Thoracic aorta (tissue), 2 donors: ENCODE results near the gene SSX2IP. TPM values are rescaled to one million over a fixed set of nuclear protein-coding genes. Genes with fewer than 3 reads are reported as not detected.
A peak's percentile ranks its signal among the peaks of the same experiment; 100 is the strongest.
"Not testable (repeated sequence)": the region's sequence is repeated elsewhere in the genome, so short reads cannot be mapped to it uniquely, and the experiment has no call there.

Experiments
- ATAC-seq: fragments of 150-250 bp; one replicate; pipeline ENCODE4 v1.8.0; 2017; ENCODE audit warnings: low read depth; ENCODE audit not compliant: insufficient number of reproducible peaks, low FRiP score
- DNase-seq: peaks from one replicate; pipeline ENCODE4 v3.0.0-alpha.2; 2020; ENCODE audit warnings: low spot score
- H3K27ac ChIP-seq, 2 donors: fragments of 200-600 bp; sonication (generic); 1 replicate in 1 of 2; 2 replicates in 1 of 2; pipeline ENCODE4 v1.5.1; 2016; ENCODE audit warnings: mild to moderate bottlenecking in 2 of 2, moderate library complexity in 2 of 2
- H3K27me3 ChIP-seq: fragments of 200-600 bp; sonication (generic); replicated peaks from 2 replicates; pipeline ENCODE4 v1.6.0; 2016; ENCODE audit warnings: mild to moderate bottlenecking; ENCODE audit not compliant: insufficient read depth
- H3K36me3 ChIP-seq: fragments of 200-600 bp; sonication (generic); one replicate; pipeline ENCODE4 v1.5.1; 2016
- H3K4me1 ChIP-seq, 2 donors: fragments of 200-600 bp; sonication (generic); 1 replicate in 1 of 2; 2 replicates in 1 of 2; pipeline versions ENCODE4 v1.5.1 to v1.6.0; 2016; ENCODE audit warnings: low read depth in 2 of 2, mild to moderate bottlenecking in 1 of 2; ENCODE audit not compliant: control insufficient read depth in 1 of 2
- H3K4me3 ChIP-seq: fragments of 200-600 bp; sonication (generic); 2 replicates; pipeline ENCODE4 v1.5.1; 2016; ENCODE audit warnings: mild to moderate bottlenecking
- H3K9me3 ChIP-seq: fragments of 200-600 bp; sonication (generic); 2 replicates; pipeline ENCODE4 v1.5.1; 2016
- total RNA-seq, 2 donors: library from RNA; depleted of rRNA; stranded (reverse); fragments of >200 nt; gene quantifications; one replicate each; pipeline versions ENCODE4 v1.1.0 to v1.2.3, GENCODE V29; 2016
- TF ChIP-seq, protein P1 (sequence below): fragments of 200-600 bp; sonication (generic); IDR thresholded peaks from one replicate; pipeline ENCODE4 v1.5.1; 2019; ENCODE audit warnings: antibody characterized with exemption

SSX2IP gene
- total RNA-seq, 2 donors from 2014 or later, result 6.1 to 12.3 TPM

DNA sequence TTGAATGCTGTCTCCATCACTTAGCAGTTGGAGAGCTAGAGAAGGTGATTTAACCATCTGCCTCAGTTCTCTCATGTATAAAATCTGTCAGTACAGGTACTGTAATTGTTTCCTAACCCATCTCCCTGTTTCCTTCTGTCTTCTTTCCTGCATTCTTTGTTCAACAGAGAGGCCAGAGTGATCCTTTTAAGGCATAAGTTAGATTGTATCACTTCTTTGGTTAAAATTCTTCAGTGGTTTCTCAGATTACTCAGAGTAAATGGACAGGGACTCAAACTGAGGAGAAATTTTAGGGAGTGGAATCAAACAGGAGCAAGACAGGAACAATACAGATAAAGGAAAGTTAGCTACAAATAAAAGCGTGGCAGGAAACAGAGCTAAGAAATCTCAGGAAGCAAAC lies 45.2 kb upstream of the SSX2IP start:
- DNase-seq (no peak), ATAC-seq (no peak)
- no peak overlapping the region for H3K27ac ChIP-seq
- H3K27me3 ChIP-seq, result no peaks in the 10 kb centered on the region
- no peak overlapping the region for H3K4me3 ChIP-seq
- H3K9me3 ChIP-seq, result no peaks in the 10 kb centered on the region
- no peaks in the 10 kb centered on the region for H3K36me3 ChIP-seq
- H3K4me1 ChIP-seq, result no peaks in the 10 kb centered on the region
- TF ChIP-seq, protein P1, sequence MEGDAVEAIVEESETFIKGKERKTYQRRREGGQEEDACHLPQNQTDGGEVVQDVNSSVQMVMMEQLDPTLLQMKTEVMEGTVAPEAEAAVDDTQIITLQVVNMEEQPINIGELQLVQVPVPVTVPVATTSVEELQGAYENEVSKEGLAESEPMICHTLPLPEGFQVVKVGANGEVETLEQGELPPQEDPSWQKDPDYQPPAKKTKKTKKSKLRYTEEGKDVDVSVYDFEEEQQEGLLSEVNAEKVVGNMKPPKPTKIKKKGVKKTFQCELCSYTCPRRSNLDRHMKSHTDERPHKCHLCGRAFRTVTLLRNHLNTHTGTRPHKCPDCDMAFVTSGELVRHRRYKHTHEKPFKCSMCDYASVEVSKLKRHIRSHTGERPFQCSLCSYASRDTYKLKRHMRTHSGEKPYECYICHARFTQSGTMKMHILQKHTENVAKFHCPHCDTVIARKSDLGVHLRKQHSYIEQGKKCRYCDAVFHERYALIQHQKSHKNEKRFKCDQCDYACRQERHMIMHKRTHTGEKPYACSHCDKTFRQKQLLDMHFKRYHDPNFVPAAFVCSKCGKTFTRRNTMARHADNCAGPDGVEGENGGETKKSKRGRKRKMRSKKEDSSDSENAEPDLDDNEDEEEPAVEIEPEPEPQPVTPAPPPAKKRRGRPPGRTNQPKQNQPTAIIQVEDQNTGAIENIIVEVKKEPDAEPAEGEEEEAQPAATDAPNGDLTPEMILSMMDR, result no peak

DNA sequence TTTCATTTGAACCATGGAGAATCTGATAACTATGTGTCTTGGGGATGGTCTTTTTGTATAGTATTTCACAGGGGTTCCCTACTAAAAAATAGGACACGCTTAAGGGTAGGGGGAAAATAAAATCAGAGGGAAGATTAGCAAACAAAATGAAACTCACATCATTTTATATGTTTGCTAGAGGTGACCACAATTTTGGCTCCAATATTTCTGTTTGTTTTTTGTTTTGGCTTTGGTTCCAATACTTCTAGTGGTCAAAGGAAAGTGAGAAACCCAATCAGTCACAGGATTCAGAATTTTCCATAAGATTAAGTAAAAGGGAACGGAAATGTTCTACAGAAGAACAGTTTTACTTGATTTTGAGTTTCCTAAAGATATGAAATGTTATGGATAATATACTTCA lies 42.3 kb upstream of the SSX2IP start:
- Histone ChIP-seq H3K9me3 (no peaks in the 10 kb centered on the region), H3K4me1 (peaks cover 2 to 8% of the 10 kb centered on the region in 2 donors), H3K36me3 (no peaks in the 10 kb centered on the region), H3K27ac (no peak overlapping the region), H3K4me3 (no peak overlapping the region), H3K27me3 (no peaks in the 10 kb centered on the region)
- TF ChIP-seq, protein P1, result no peak
- DNase-seq (no peak), ATAC-seq (no peak)

DNA sequence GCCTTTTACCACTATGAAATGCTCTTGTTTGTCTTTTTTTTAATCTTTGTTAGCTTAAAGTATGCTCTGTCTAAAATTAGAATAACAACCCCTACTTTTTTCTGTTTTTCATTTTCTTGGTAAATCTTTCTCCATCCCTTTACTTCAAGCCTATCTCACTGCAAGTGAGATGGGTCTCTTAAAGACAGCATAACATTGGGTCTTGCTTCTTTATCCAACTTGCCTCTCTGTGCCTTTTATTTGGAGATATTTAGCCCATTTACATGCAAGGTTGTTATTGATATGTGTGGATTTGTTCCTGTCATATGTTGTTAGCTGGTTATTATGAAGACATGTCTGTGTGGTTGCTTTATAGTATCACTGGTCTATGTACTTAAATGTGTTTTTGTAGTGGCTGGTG lies 41.3 kb upstream of the SSX2IP start:
- TF ChIP-seq, protein P1, result no peak
- no peak for DNase-seq
- ATAC-seq, result no peak
- H3K9me3 ChIP-seq, result no peaks in the 10 kb centered on the region
- H3K27me3 ChIP-seq, result no peaks in the 10 kb centered on the region
- no peak overlapping the region for H3K4me3 ChIP-seq
- H3K36me3 ChIP-seq, result no peaks in the 10 kb centered on the region
- no peak overlapping the region for H3K27ac ChIP-seq
- H3K4me1 ChIP-seq, result peaks cover 9 to 18% of the 10 kb centered on the region in 2 donors

GRCh38 chr1:84727711-84728110 lies 37.5 kb upstream of the SSX2IP start:
- not testable (repeated sequence) for DNase-seq, H3K4me3 ChIP-seq, H3K9me3 ChIP-seq, H3K36me3 ChIP-seq, ATAC-seq, H3K27me3 ChIP-seq
- peaks cover 12 to 30% of the 10 kb centered on the region in 2 donors for H3K4me1 ChIP-seq
- H3K27ac ChIP-seq, result peak overlapping the region; percentile 40 to 55

- Histone ChIP-seq H3K4me3 (no peak overlapping the region), H3K9me3 (no peaks in the 10 kb centered on the region), H3K27ac (peak overlapping the region; percentile 40 to 55), H3K27me3 (no peaks in the 10 kb centered on the region), H3K36me3 (no peaks in the 10 kb centered on the region), H3K4me1 (peaks cover 12 to 30% of the 10 kb centered on the region in 2 donors)
- DNase-seq, result no peak
- TF ChIP-seq, protein P1, result no peak
- no peak for ATAC-seq
These were observed 36.6 kb upstream of the SSX2IP start for GRCh38 chr1:84726593-84727499.
